GM21515 (cell line): ENCODE data around the gene TMEM213.

Experiments
- ATAC-seq: cut with Tn5 transposase; IDR thresholded peaks from one replicate; pipeline ENCODE4 v1.9.1; 2021; ENCODE audit not compliant: unreplicated experiment

The TMEM213 gene

GRCh38 chr7:138872576-138872975 is 74.8 kb downstream of the TMEM213 start:
- ATAC-seq, result no peak

DNA sequence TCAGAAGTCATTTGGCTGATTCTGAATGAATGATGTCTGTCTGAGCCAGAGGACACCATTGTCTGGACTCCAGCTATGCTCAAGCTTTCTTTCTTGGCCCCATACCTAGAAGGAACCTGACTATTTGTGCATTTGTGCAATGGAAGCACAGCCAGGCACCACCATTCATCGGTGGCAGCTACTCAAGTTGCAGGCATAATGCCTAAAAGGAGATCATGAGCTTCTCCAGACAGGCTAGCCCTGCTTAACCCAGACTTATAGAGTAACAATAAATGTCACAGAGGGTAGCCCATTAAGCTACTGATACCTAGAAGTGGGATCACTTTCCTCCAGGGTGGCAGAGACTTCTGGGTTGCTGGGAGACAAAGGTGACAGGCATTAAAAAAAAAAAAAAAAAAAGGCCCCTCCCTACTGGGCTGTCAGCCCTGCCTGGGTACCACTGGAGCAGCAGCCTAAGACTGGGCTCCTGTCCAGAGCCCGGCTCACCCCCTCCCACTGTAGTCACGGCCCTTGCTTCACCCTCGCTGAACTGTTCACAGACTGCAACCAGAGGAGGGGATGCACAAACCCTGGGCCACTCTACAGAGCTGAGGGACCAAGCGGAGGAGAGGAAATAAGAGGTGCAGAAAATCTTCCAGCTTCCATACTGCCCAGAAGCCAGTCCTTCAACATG is 75.6 kb downstream of the TMEM213 start:
- ATAC-seq, result no peak

DNA sequence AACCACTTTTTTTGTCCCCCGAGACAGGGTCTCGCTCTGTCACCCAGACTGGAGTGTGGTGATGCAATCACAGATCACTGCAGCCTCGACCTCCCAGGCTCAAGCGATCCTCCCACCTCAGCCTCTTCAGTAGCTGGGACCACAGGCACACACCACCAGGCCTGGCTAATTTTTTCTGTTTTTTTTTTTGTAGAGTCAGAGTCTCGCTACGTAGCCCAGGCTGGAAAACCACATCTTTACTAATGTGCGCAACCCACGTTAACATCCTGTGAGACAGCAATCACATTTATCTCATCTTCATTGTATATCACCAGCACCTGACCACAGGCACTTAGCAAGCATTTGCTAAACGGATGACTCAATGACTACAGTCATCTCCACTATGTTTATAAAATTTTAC is 78.0 kb downstream of the TMEM213 start:
- ATAC-seq, result no peak

GRCh38 chr7:138876326-138876725 is 78.5 kb downstream of the TMEM213 start:
- ATAC-seq, result no peak

DNA sequence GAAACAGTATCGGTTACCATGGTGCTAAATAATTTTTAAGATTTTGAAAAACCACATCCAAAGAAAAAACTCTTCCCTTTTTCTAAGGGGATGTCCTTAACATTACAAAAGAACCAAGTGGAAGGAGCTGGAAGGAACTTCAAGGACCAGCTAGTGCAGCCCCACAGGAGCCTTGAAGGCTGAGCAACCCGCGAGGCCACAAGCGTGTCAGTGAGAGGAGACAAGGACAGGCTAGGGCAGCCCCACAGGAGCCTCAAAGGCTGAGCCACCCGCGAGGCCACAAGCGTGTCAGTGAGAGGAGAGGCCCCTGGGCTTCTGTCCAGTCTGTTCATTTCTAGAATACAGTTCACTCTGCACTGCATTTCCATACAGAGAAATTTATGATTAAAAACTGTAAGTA is 80.3 kb downstream of the TMEM213 start:
- ATAC-seq, result no peak

- ATAC-seq, result no peak
Observed at GRCh38 chr7:138878856-138879255, 81.1 kb downstream of the TMEM213 start.

DNA sequence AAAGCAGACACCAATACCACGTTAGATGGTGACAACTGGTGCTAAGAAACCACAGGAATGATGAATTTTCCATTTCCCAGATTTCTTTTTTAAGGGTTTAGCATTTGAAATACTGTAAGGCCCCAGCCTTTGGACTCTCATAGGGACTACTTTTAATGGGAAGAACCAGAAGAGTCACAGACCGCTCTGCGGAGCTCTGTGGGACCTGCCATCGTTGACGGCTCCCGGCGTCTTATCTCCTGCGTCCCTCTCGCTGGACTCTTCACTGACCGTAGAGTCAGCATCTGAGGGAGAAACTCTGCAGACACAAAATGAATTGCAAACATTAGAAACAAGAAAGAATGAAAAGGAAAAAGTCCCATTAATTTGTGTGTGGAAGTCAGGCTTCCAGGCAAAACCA is 81.6 kb downstream of the TMEM213 start:
- ATAC-seq, result no peak

- no peak for ATAC-seq
Observed at GRCh38 chr7:138880881-138881578, 83.2 kb downstream of the TMEM213 start.

GRCh38 chr7:138881579-138882188 is 83.9 kb downstream of the TMEM213 start:
- ATAC-seq, result no peak

DNA sequence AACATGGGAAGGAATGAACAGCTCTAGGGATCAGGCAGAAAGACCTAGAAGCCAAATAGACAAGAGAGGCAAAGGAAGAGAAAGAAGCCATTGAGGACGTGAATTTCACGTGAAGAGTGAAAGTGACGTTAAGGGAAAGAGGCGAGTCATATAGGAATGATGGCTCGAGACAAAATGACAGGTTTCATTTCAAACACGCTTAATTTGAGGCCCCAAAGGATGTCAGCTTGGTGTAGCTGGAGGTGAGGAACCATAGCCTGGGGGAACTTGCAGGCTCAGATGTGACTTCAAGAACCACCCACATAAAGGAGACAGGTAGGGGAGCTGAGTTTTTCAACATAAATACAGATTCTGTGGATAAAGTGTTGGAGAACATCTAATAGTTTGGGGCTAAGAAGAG is 84.5 kb downstream of the TMEM213 start:
- no peak for ATAC-seq

DNA sequence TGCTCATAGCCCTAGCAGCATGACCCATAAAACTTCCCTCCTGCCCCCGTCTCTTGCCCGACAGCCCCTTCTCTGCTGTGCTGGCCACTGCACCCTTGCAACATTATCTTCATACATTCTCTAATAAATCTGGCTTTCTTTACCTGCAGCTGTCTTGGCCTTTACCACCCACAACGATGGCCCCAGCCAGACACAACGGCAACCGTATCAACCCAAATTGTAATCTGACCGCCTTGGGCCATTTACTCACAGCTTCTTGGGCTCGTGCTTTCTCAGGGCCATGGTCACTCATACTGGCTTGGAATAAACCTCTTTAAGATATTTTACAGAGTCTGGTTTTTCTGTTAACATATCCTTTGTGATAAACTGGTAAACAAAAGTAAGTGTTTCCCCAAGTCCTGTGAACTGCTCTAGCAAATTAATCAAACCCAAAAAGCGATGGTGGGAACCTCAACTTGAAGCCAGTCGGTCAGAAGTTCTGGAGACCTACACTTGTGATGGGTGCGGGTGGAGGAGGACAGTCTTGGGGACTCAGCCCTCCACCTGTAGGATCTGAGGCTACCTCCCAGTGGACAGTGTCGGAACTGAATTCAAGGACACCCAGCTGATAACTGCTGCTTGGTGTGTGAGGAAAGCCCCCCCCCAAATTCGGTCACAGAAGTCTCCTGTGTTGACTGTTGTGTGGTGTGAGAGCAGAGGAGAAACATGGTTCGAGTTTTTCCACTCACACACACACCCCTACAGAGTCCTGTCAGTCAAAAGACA is 87.8 kb downstream of the TMEM213 start:
- ATAC-seq, result no peak

- ATAC-seq, result peak; percentile 90
Observed at GRCh38 chr7:138886501-138886917, 88.7 kb downstream of the TMEM213 start.

DNA sequence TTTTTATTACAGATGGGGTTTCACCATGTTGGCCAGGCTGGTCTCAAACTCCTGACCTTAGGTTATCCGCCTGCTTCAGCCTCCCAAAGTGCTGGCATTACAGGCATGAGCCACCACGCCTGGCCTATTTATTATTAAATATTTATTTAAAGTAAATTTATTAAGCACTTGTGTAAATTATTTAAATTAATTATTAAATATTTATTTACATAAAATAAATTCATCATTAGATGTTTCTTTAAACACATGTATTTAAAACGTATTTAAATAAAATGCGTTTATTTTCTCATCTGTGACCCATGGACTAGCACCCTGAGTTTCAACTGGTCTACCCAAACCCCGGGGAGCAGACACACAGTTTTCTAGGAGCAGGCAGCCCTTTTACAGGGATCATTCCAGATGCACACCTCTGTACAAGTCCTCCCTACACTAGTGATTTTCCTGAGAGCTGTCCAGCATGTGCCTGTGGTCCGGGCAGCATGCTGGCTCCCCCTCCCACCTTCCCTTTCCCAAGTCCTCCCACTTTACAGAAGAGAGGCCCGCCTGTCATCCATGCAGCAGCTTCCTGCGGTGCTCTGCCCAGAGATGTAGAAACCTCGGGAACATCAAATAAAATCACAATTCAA is 89.4 kb downstream of the TMEM213 start:
- no peak for ATAC-seq
